ENCODE data around the gene RBFOX1.

Gene RBFOX1

GRCh38 chr16:7420079-7420478, 87.4 kb downstream of the RBFOX1 start:
- no peak for DNase-seq (ENCODE audit: low spot score)

- no peak for DNase-seq (ENCODE audit: low spot score)
Measured at GRCh38 chr16:7420843-7421242, 88.2 kb downstream of the RBFOX1 start.

DNA sequence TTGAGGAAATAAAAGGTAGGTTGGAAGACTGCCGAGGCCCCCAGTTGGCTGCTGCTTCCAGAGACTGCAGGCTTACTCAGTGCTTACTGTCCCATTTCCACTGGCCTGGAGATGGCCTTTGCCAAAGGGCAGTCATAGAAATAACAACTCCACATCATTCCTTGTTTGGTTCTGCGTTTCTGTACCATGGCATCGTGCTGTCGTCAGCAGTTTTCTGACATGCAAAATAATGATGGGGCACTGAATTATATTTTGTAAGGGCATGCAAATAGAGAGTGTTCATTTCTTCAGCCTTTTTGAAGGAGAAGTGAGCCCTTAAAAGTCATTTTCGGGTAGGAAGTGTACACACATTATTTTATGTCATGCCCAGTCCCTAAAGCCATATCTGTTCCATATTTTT, 88.9 kb downstream of the RBFOX1 start:
- no peak for DNase-seq (ENCODE audit: low spot score)

GRCh38 chr16:7422036-7422888, 89.6 kb downstream of the RBFOX1 start:
- no peak for DNase-seq (ENCODE audit: low spot score)

DNA sequence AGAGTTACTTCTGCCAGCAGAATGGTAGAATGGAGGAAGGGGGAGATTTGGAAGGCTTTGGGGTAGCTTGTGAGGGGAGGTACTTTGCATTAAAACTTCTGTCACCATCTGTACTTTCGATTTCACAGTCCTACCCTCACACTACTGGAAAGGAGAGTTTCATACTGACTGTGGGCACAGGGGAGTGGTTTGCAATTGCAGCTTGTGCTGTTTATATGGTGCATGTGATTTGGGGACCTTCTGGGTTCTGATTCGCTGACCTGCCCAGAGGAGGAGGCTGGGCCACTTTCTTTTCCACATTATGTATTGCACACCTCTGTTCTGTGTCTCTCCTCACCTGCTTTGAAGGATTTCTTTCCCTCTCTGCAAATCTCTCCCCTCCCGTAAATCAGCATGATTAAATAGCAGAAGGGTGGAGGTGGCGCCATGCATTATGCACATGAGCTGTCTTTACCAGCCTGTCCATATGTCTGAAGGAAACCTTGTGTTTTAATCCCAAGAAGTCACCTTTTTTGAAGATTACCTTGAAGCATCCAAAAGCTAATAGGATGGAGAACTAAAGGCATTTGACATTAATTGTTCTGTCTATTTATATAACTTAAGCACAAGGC, 90.9 kb downstream of the RBFOX1 start:
- DNase-seq (ENCODE audit: low spot score) = no peak

GRCh38 chr16:7426161-7426560, 93.5 kb downstream of the RBFOX1 start:
- no peak for DNase-seq (ENCODE audit: low spot score)

DNA sequence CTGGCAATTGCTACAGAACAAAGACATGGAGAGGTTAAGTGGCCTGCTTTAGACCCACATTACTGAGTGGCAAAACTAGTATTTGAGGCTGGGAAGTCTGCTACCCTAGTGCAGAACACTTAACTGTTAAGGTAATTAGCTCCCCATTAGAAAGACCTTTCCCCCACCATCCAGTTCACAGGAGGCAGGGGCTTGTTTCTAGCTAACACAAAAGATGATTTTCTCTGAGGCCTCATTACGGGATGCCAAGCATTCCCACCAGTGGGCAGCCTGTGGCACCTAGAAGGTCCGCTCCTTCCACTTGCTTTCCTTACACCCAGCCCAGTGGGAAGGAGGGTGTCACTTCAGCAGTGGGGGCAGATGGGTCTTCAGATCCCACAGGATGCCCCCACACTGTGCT, 99.1 kb downstream of the RBFOX1 start:
- DNase-seq (ENCODE audit: low spot score) = no peak

GRCh38 chr16:7436306-7436705, 103.7 kb downstream of the RBFOX1 start:
- no peak for DNase-seq (ENCODE audit: low spot score)

GRCh38 chr16:7437135-7437804, 104.6 kb downstream of the RBFOX1 start:
- DNase-seq (ENCODE audit: low spot score) = no peak

GRCh38 chr16:7437843-7438242, 105.2 kb downstream of the RBFOX1 start:
- no peak for DNase-seq (ENCODE audit: low spot score)

DNA sequence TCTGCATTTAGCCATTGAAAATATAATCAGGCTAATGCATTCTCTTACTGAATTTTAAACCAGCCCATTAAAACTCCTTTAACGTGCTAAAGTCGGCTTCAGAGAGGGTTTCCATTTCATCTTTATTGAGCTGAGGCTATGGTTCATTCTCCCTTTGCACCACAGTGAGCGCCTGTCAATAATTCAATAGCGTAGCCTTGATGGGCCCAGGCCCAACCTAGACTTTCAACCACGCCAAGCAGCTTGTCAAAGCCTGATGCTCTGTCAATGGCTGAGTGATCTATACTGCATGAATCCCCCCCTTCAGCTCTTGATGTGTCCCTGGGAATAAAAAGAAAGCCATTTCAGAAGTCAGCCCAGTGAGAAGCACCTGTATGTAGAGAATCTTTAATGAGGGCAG, 106.0 kb downstream of the RBFOX1 start:
- no peak for DNase-seq (ENCODE audit: low spot score)

- no peak for DNase-seq (ENCODE audit: low spot score)
Measured at GRCh38 chr16:7439518-7439917, 106.9 kb downstream of the RBFOX1 start.

DNA sequence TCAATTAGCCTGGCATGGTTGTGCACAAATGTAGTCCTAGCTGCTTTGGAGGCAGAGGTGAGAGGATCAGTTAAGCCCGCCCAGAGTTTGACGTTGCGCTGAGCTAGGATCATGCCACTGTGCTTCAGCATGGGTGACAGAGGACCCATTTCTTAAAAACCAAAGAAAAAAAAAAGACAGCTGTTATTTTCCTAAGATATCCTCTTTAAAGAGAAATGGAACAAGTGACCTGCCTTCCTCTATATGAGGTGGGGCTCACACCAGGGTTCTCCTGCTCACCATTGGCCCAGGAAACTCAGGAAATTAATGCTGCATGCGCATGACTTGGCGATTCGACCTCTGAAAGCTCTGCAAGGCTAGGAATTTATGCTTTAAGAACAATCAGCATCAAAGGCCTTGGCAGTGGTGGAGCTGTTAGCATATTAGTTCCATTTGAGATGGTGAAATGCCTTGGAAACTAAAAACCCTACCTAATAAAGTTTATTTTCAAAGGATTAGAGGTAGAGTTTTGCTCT, 108.3 kb downstream of the RBFOX1 start:
- DNase-seq (ENCODE audit: low spot score) = no peak

DNA sequence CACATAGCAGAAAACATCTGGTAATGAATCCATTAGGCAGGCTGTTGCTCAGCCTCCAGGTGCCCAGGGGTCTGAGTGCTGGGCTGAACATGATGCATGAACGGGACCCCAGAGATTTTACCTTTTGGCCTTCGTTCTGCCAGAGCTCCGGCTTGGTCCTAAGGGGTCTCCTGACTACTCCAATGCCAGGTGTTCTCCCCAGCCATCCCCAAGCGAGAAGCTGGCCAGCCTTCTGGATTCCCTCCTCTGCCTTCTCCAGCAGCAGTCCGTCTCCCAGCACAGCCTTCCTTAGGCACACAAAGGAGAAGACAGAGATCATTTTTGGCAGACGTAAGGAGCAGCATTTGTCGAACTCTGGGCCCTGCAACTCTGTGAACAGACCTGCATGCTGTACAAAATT, 109.4 kb downstream of the RBFOX1 start:
- no peak for DNase-seq (ENCODE audit: low spot score)

GRCh38 chr16:7443142-7443541, 110.5 kb downstream of the RBFOX1 start:
- DNase-seq (ENCODE audit: low spot score) = no peak

DNA sequence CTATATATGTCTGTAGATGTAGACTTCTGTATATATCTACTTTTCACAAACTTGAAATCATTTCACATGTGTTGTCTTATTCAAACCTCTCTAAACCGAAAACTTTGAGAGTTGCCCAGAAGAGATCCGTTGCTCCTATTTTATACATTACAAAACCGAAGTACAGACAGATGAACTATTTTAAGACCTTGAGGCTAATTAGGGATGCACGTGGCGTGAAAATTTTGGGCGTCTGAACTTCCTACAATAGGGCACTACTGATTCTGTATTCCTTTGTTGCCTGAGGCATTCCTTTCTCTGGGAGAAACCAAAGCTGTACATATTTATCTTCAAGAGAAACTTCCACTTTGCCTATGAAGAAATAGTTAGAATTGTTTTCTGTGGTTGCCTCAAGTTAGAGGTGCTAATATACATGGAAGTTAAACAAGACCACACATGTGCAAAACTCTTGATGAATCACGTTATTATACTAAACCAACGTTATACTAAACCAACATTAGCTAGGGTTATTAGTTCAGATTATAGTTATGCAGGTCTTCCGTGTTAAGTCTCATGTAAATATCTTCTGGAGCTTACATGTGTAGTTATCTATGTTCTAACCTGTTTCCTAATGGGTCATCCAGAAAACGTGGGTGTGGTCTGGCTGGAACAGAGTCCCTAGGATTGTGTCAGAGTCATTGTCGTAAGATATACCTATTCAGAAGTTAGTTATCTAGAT, 111.2 kb downstream of the RBFOX1 start:
- DNase-seq (ENCODE audit: low spot score) = no peak

GRCh38 chr16:7449306-7449705, 116.7 kb downstream of the RBFOX1 start:
- DNase-seq (ENCODE audit: low spot score) = no peak

GRCh38 chr16:7449808-7450207, 117.2 kb downstream of the RBFOX1 start:
- DNase-seq (ENCODE audit: low spot score) = no peak

- DNase-seq (ENCODE audit: low spot score) = no peak
Measured at GRCh38 chr16:7450440-7450839, 117.8 kb downstream of the RBFOX1 start.

DNA sequence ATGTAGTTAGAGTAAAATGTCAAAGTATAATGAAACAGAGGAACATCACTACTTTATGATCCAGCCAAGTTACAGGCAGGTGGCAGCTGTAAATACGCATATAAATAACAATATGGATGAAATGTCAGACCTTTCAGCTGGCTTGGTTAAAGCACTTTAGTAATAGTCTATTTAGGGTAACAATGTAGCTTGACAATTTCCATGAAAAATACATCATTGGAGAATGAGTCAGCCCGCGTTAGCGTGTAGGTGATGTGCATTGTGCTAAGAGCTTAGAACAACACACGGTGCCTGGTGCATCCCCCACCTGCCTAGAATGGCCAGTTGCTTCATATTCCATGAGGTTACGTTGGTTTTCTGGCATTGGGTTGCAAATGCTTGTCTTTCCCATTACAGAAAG, 119.4 kb downstream of the RBFOX1 start:
- DNase-seq (ENCODE audit: low spot score) = no peak

DNA sequence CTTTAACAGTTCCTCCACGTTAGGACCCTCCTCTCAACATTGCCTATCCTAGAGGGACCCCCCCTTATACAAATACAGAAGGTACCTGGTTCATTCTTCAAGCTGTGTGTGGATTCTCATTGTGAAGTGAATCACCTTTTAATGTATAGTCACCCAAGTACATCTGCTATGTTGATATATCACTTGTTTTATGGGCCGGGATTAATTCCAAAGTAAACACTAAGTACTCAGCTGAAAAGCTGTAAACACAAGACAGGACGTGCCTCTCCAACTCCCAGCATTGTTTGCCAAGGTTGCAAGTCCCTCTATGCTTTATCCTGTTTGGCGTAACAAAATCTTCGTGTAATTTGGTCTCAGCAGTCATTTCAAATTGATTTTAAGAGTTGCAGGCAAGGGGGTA, 123.6 kb downstream of the RBFOX1 start:
- DNase-seq (ENCODE audit: low spot score) = no peak

DNA sequence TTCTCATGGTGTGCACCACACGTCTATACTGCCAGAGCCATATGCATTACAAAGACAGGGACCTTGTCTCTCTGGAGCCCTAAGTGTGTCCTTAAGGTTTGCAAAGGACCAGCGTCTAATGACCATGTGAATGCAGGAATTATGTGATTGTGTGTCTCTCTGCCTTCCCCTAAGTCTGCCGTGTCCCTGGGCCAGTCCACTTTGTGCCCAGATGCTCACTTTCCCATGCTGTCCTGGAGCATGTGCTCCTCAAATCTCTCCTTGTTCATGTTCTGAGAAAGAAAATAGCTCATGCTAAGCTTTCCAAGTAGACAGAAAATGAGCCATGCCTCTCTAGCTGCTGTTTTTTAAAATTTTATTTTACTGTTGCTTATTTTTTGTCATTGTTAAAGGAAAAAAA, 125.5 kb downstream of the RBFOX1 start:
- DNase-seq (ENCODE audit: low spot score) = no peak
